ENCODE measurements around the gene TRIM38. TPM values are rescaled to one million over a fixed set of nuclear protein-coding genes. Genes with fewer than 3 reads are reported as not detected.
"Not testable (repeated sequence)": the region's sequence is repeated elsewhere in the genome, so short reads cannot be mapped to it uniquely, and the experiment has no call there.

TRIM38 gene
- total and polyA plus RNA-seq, 4 donors = 7.2 to 18.0 (median 10.1) TPM

DNA sequence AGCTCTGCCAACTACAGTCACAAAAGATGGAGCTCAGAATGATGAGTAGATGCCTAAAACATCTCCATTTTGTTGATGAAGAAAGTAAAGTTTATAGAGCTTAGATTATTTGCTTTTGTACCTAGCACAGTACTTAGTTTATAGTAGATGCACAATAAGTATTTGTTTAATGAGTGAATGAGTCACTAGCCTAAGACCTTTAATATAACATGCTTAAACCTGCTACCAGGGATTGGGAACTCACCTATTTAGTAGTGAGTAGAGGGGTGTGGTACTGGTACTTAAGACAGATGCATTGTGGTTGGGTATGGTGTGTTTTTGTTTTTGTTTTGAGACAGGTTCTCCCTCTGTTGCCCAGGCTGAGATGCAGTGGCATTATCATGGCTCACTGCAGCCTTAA, 35.8 kb downstream of the TRIM38 start:
- Histone ChIP-seq H3K9ac (ENCODE audit: insufficient read depth in 1 of 2, low read length in 2 of 2) (no peak overlapping the region), H3K4me3 (no peak overlapping the region), H3K36me3 (ENCODE audit: control insufficient read depth in 4 of 4, insufficient read depth in 4 of 4, low read length in 4 of 4) (peaks cover 0 to 14% (median 9%) of the 10 kb centered on the region in 4 donors), H3K4me1 (ENCODE audit: control insufficient read depth in 5 of 5, insufficient read depth in 5 of 5, low read length in 5 of 5) (peaks cover 0 to 4% (median 0%) of the 10 kb centered on the region in 5 donors), H3K27me3 (ENCODE audit: control insufficient read depth in 3 of 3, insufficient read depth in 3 of 3, low read length in 2 of 3) (no peaks in the 10 kb centered on the region), H3K27ac (ENCODE audit: low read depth in 1 of 2, low read length in 1 of 2) (no peak overlapping the region), H3K9me3 (ENCODE audit: control insufficient read depth in 4 of 4, insufficient read depth in 3 of 4, low read length in 3 of 4) (no peaks in the 10 kb centered on the region)
- ATAC-seq (ENCODE audit: insufficient read depth, low FRiP score) (no peak), DNase-seq (no peak)
- TF ChIP-seq, protein P1, sequence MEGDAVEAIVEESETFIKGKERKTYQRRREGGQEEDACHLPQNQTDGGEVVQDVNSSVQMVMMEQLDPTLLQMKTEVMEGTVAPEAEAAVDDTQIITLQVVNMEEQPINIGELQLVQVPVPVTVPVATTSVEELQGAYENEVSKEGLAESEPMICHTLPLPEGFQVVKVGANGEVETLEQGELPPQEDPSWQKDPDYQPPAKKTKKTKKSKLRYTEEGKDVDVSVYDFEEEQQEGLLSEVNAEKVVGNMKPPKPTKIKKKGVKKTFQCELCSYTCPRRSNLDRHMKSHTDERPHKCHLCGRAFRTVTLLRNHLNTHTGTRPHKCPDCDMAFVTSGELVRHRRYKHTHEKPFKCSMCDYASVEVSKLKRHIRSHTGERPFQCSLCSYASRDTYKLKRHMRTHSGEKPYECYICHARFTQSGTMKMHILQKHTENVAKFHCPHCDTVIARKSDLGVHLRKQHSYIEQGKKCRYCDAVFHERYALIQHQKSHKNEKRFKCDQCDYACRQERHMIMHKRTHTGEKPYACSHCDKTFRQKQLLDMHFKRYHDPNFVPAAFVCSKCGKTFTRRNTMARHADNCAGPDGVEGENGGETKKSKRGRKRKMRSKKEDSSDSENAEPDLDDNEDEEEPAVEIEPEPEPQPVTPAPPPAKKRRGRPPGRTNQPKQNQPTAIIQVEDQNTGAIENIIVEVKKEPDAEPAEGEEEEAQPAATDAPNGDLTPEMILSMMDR (IDR thresholded peaks at IDR 0.05; ENCODE audit: control extremely low read depth, extremely low read depth) = no peak

DNA sequence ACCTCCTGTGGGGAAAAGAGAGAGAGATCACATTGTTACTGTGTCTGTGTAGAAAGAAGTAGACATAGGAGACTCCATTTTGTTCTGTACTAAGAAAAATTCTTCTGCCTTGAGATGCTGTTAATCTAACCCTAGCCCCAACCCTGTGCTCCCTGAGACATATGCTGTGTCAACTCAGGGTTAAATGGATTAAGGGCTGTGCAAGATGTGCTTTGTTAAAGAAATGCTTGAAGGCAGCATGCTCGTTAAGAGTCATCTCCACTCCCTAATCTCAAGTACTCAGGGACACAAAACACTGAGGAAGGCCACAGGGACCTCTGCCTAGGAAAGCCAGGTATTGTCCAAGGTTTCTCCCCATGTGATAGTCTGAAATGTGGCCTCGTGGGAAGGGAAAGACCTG, 36.6 kb downstream of the TRIM38 start:
- not testable (repeated sequence) for H3K9me3 ChIP-seq (ENCODE audit: control insufficient read depth in 4 of 4, insufficient read depth in 3 of 4, low read length in 3 of 4); H3K4me1 ChIP-seq (ENCODE audit: control insufficient read depth in 5 of 5, insufficient read depth in 5 of 5, low read length in 5 of 5); H3K9ac ChIP-seq (ENCODE audit: insufficient read depth in 1 of 2, low read length in 2 of 2); DNase-seq; H3K4me3 ChIP-seq; H3K27me3 ChIP-seq (ENCODE audit: control insufficient read depth in 3 of 3, insufficient read depth in 3 of 3, low read length in 2 of 3); ATAC-seq (ENCODE audit: insufficient read depth, low FRiP score); H3K27ac ChIP-seq (ENCODE audit: low read depth in 1 of 2, low read length in 1 of 2)
- 39 to 45% methylated on average over 2 of the region's 2 CpGs for WGBS, 2 donors
- H3K36me3 ChIP-seq (ENCODE audit: control insufficient read depth in 4 of 4, insufficient read depth in 4 of 4, low read length in 4 of 4) = peaks cover 0 to 14% (median 9%) of the 10 kb centered on the region in 4 donors

DNA sequence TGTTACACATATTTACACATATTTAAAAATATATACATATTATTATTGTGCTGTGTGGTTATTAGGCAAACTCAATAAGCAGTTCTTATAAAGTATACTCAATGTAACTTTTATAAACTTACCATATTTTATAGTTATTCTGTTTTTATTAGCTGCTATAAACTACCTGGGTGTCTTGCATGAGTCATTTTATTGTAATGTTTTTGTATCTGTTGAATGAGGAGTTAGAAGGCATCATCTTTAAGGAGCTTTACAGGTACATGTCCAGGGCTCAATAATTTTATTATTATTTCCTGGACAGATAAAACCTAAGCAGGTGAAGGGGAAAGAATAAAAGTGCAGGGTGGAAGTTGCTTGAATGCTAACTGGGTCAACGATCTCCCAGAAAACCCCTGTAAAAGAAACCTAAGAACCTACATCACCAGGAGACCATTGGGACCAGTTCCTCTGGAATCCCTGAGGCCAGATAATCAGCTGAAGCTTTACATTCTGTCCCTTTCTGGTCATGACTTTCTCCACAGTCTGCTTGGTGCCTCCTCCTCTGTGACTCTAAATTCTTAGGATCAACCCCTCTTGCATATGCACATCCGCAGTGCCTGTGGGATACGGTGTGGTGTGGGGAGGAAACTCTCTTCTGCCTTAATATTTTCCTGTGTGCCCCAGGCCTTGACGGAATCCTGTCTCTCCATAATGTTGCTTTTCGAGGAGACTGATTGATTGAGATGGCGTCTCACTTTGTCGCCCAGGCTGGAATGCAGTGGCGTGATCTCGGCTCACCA, 38.0 kb downstream of the TRIM38 start:
- TF ChIP-seq, protein P1 (IDR thresholded peaks at IDR 0.05; ENCODE audit: control extremely low read depth, extremely low read depth) = no peak
- no peaks in the 10 kb centered on the region for H3K4me1 ChIP-seq (ENCODE audit: control insufficient read depth in 5 of 5, insufficient read depth in 5 of 5, low read length in 5 of 5)
- ATAC-seq (ENCODE audit: insufficient read depth, low FRiP score) = no peak
- DNase-seq = no peak
- no peak overlapping the region for H3K4me3 ChIP-seq
- H3K36me3 ChIP-seq (ENCODE audit: control insufficient read depth in 4 of 4, insufficient read depth in 4 of 4, low read length in 4 of 4) = peaks cover 0 to 14% (median 9%) of the 10 kb centered on the region in 4 donors
- WGBS, 2 donors = 94 to 96% methylated on average over 9 of the region's 9 CpGs
- no peak overlapping the region for H3K9ac ChIP-seq (ENCODE audit: insufficient read depth in 1 of 2, low read length in 2 of 2)
- H3K27ac ChIP-seq (ENCODE audit: low read depth in 1 of 2, low read length in 1 of 2) = no peak overlapping the region
- H3K27me3 ChIP-seq (ENCODE audit: control insufficient read depth in 3 of 3, insufficient read depth in 3 of 3, low read length in 2 of 3) = no peaks in the 10 kb centered on the region
- H3K9me3 ChIP-seq (ENCODE audit: control insufficient read depth in 4 of 4, insufficient read depth in 3 of 4, low read length in 3 of 4) = no peaks in the 10 kb centered on the region

DNA sequence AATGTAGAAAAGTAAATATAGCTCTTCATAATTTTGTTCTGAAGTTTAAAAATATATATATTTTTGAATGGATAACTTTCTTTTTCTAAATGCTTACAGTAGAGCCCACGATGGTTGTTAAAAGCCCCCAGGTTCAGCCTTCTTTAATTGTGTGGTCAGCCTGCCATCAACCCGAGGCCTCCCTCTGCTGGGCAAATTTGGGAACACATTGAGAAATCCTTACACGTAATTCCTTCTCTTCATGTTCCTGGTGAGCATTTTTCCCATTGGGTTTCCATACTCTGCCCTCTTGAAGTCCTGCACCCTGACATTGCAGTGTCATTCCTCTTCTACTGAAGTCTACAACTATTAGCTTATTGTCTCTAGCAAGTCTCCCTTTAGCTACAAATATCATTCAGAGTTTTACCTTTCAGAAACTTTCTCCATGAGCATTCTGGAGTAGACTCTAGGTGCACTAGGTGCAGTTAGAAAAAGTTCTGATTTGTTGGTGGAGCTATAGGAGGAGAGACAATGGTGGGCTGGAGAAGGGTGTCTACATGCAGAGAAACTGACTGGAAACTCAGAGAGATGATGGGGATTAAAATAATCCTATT, 40.6 kb downstream of the TRIM38 start:
- no peak overlapping the region for H3K4me3 ChIP-seq
- H3K27ac ChIP-seq (ENCODE audit: low read depth in 1 of 2, low read length in 1 of 2) = no peak overlapping the region
- peaks cover 0 to 2% (median 0%) of the 10 kb centered on the region in 5 donors for H3K4me1 ChIP-seq (ENCODE audit: control insufficient read depth in 5 of 5, insufficient read depth in 5 of 5, low read length in 5 of 5)
- peak; percentile 72 for ATAC-seq (ENCODE audit: insufficient read depth, low FRiP score)
- H3K36me3 ChIP-seq (ENCODE audit: control insufficient read depth in 4 of 4, insufficient read depth in 4 of 4, low read length in 4 of 4) = peaks cover 0 to 8% (median 7%) of the 10 kb centered on the region in 4 donors
- no peaks in the 10 kb centered on the region for H3K27me3 ChIP-seq (ENCODE audit: control insufficient read depth in 3 of 3, insufficient read depth in 3 of 3, low read length in 2 of 3)
- H3K9me3 ChIP-seq (ENCODE audit: control insufficient read depth in 4 of 4, insufficient read depth in 3 of 4, low read length in 3 of 4) = no peaks in the 10 kb centered on the region
- H3K9ac ChIP-seq (ENCODE audit: insufficient read depth in 1 of 2, low read length in 2 of 2) = no peak overlapping the region
- 2 to 6% methylated on average over 3 of the region's 3 CpGs for WGBS, 2 donors
- DNase-seq = peak; percentile 67 to 76 (median 76)
- TF ChIP-seq, protein P1 (IDR thresholded peaks at IDR 0.05; ENCODE audit: control extremely low read depth, extremely low read depth) = peak; percentile 40
